Hepatocyte (in vitro differentiated cells): ENCODE results near the gene OPCML.

Source experiments
- CTCF ChIP-seq: fragments of 200-600 bp; sonication (generic); IDR thresholded peaks from 2 replicates; pipeline ENCODE4 v1.5.1; 2016; ENCODE audit warnings: antibody characterized with exemption, mild to moderate bottlenecking; ENCODE audit not compliant: poor library complexity
- EZH2 ChIP-seq: fragments of 200-600 bp; sonication (generic); IDR thresholded peaks from 2 replicates; pipeline ENCODE4 v1.6.1; 2016; ENCODE audit warnings: antibody characterized with exemption, mild to moderate bottlenecking, borderline replicate concordance
- EZH2phosphoT487 ChIP-seq: fragments of 200-600 bp; sonication (generic); IDR thresholded peaks from one replicate; pipeline ENCODE4 v1.6.1; 2018; ENCODE audit warnings: antibody characterized with exemption, mild to moderate bottlenecking, low read depth, moderate library complexity; ENCODE audit not compliant: unreplicated experiment, severe bottlenecking

GRCh38 chr11:132999031-132999430 lies 533.3 kb downstream of the OPCML start:
- no peak for TF ChIP-seq CTCF
- TF ChIP-seq EZH2 = no peak
- TF ChIP-seq EZH2phosphoT487 = no peak
